Measurements from ENCODE around the gene EVPLL. TPM values are rescaled to one million over a fixed set of nuclear protein-coding genes. Genes with fewer than 3 reads are reported as not detected.

EVPLL gene
- total and polyA plus RNA-seq, 2 experiments from 2014 or later, result 0.18 to 0.42 TPM

GRCh38 chr17:18363101-18364049, 14.2 kb upstream of the EVPLL start, which contains the start of gene SHMT1:
Gene SHMT1, minus strand, starts transcription at chr17:18363550. Its CDS starts 7,569 bp downstream, at chr17:18355981.
- TF ChIP-seq CTCF (conservative IDR thresholded peaks at IDR 0.05; ENCODE audit: low read depth in 2 of 2) (no peak), ETS1 (IDR thresholded peaks at IDR 0.05) (peak; percentile 30; the same call in 1 of the 2 replicates), POLR2AphosphoS5 (IDR thresholded peaks at IDR 0.05; ENCODE audit: low read depth) (peak; percentile 91)
- H3K4me1 Mint-ChIP-seq, result peaks cover 11% of the 10 kb centered on the region; the same call in 2 of the 3 replicates
- peak within 1 kb of the TSS; percentile 96 for H3K4me2 ChIP-seq
- peaks cover 20% of the 10 kb centered on the region; the same call in 2 of the 3 replicates for H3K36me3 Mint-ChIP-seq (ENCODE audit: low read depth)
- peak within 1 kb of the TSS; percentile 97 for H3K4me3 ChIP-seq
- peaks cover 16% of the 10 kb centered on the region; the same call in 1 of the 2 replicates for H3K36me3 ChIP-seq (ENCODE audit: insufficient read depth)
- peaks cover 39% of the 10 kb centered on the region for H3K79me2 ChIP-seq (replicated peaks; ENCODE audit: insufficient read depth)
- 0 out of 2 replicates have a peak, but pooled peaks cover 7% of the 10 kb centered on the region for H4K20me1 ChIP-seq (replicated peaks; ENCODE audit: insufficient read depth)
- H2AFZ ChIP-seq, result peak within 1 kb of the TSS; percentile 95
- H3K9me3 Mint-ChIP-seq, result no peaks in the 10 kb centered on the region
- H3K27me3 ChIP-seq (ENCODE audit: insufficient read depth), result no peaks in the 10 kb centered on the region
- H3K4me3 Mint-ChIP-seq, result peak within 1 kb of the TSS; percentile 90
- 0 out of 2 replicates have a peak within 1 kb of the TSS, but pooled peaks have one; percentile 45 for H3K27ac ChIP-seq (ENCODE audit: low read depth)
- H3F3A ChIP-seq (replicated peaks; ENCODE audit: low read depth), result 0 out of 2 replicates have a peak, but pooled peaks cover 4% of the 10 kb centered on the region
- peaks cover 8% of the 10 kb centered on the region; the same call in 1 of the 2 replicates for H3K4me1 ChIP-seq (ENCODE audit: insufficient read depth)
- DNase-seq (ENCODE audit: low spot score), result peak; percentile 98
- peak within 1 kb of the TSS; percentile 94 for H3K27ac Mint-ChIP-seq
- no peaks in the 10 kb centered on the region for H3K9me2 ChIP-seq (ENCODE audit: insufficient read depth)
- peak; percentile 98 for ATAC-seq
- H3K27me3 Mint-ChIP-seq (ENCODE audit: insufficient read depth, low read depth, poor library complexity), result peaks cover 5% of the 10 kb centered on the region

GRCh38 chr17:18364166-18364565, 13.4 kb upstream of the EVPLL start:
- TF ChIP-seq EZH2 (IDR thresholded peaks at IDR 0.05; ENCODE audit: low read depth, unreplicated experiment) (no peak), POLR2AphosphoS5 (IDR thresholded peaks at IDR 0.05; ENCODE audit: low read depth) (no peak), JUNB (IDR thresholded peaks at IDR 0.05; ENCODE audit: unreplicated experiment) (no peak), CTCF (conservative IDR thresholded peaks at IDR 0.05; ENCODE audit: low read depth in 2 of 2) (no peak)
- peaks cover 36% of the 10 kb centered on the region for H3K79me2 ChIP-seq (replicated peaks; ENCODE audit: insufficient read depth)
- H3K36me3 Mint-ChIP-seq (ENCODE audit: low read depth), result peaks cover 13% of the 10 kb centered on the region; the same call in 2 of the 3 replicates
- peaks cover 12% of the 10 kb centered on the region; the same call in 1 of the 2 replicates for H3K36me3 ChIP-seq (ENCODE audit: insufficient read depth)
- no peak overlapping the region for H3K27ac Mint-ChIP-seq
- no peak overlapping the region for H2AFZ ChIP-seq
- no peaks in the 10 kb centered on the region for H3K9me3 Mint-ChIP-seq
- peaks cover 8% of the 10 kb centered on the region; the same call in 1 of the 2 replicates for H3K4me1 ChIP-seq (ENCODE audit: insufficient read depth)
- H3K27me3 ChIP-seq (ENCODE audit: insufficient read depth), result no peaks in the 10 kb centered on the region
- no peak overlapping the region for H3K4me3 ChIP-seq
- H4K20me1 ChIP-seq (replicated peaks; ENCODE audit: insufficient read depth), result 0 out of 2 replicates have a peak, but pooled peaks cover 7% of the 10 kb centered on the region
- DNase-seq (ENCODE audit: low spot score), result no peak
- no peaks in the 10 kb centered on the region for H3K9me2 ChIP-seq (ENCODE audit: insufficient read depth)
- H3K27me3 Mint-ChIP-seq (ENCODE audit: insufficient read depth, low read depth, poor library complexity), result peaks cover 5% of the 10 kb centered on the region
- peaks cover 11% of the 10 kb centered on the region; the same call in 2 of the 3 replicates for H3K4me1 Mint-ChIP-seq
- peak overlapping the region; percentile 72; the same call in 1 of the 2 replicates for H3K4me2 ChIP-seq
- ATAC-seq, result no peak
- H3K27ac ChIP-seq (ENCODE audit: low read depth), result no peak overlapping the region
- 0 out of 2 replicates have a peak, but pooled peaks cover 4% of the 10 kb centered on the region for H3F3A ChIP-seq (replicated peaks; ENCODE audit: low read depth)
- no peak overlapping the region for H3K4me3 Mint-ChIP-seq

Measured in GM23338 (cell line).